A549 (cell line): ENCODE data around the gene VIT.

Experiments used
- NFE2L2 ChIP-seq: fragments of 150-350 bp; conservative IDR thresholded peaks from 2 replicates; pipeline ENCODE4 v1.6.1; 2014; ENCODE audit warnings: low read length
- NR3C1 ChIP-seq: fragments of >200 bp; sonication (Bioruptor Twin); formaldehyde crosslinking; IDR thresholded peaks from 3 replicates; pipeline ENCODE4 v1.6.1; 2017
- POLR2A ChIP-seq: IDR thresholded peaks from 2 replicates; pipeline ENCODE4 v1.6.1; 2012; ENCODE audit warnings: mild to moderate bottlenecking, low read length
- TF ChIP-seq, protein P1 (sequence below): fragments of >200 bp; sonication (Bioruptor Twin); formaldehyde crosslinking; IDR thresholded peaks from 3 replicates; pipeline ENCODE4 v1.5.1; 2016

DNA sequence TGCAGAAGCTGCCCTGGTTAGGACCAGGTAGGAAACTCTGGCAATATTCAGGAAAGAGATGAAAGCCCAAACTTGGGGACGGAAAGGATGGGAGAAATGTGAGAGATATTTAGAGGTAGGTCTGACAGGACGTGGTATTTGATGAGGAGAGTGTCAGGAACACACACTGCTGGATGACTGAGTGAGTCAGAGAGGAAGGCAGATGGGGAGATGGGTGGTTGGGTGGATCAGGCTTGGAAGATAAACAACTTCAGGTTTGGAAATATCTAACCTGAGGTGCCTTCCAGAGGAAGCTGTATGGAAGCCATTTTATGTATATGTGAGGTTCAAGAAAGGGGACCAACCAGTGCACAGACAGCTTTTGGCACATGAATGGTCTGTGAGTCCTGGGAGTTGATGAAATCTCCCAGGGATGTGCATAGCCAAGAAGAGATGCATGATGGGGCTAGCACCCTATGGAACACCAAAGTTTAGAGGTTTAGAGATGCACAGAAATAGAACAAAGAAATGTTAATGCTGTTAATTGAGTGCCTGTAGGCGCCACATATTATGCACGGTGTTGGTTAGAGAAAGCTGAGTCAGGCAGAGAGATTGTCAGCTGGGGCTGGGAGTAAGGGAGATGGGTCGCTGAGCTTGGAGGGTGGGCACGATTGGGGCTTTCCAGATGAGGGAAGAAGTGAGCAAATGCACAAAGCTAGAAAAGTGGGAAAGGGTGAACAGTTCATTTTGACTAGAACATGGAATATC, 101.0 kb downstream of the VIT start:
- TF ChIP-seq NR3C1 (no peak), NFE2L2 (no peak), POLR2A (no peak)
- TF ChIP-seq, protein P1, sequence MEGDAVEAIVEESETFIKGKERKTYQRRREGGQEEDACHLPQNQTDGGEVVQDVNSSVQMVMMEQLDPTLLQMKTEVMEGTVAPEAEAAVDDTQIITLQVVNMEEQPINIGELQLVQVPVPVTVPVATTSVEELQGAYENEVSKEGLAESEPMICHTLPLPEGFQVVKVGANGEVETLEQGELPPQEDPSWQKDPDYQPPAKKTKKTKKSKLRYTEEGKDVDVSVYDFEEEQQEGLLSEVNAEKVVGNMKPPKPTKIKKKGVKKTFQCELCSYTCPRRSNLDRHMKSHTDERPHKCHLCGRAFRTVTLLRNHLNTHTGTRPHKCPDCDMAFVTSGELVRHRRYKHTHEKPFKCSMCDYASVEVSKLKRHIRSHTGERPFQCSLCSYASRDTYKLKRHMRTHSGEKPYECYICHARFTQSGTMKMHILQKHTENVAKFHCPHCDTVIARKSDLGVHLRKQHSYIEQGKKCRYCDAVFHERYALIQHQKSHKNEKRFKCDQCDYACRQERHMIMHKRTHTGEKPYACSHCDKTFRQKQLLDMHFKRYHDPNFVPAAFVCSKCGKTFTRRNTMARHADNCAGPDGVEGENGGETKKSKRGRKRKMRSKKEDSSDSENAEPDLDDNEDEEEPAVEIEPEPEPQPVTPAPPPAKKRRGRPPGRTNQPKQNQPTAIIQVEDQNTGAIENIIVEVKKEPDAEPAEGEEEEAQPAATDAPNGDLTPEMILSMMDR: no peak
